Measurements from ENCODE around the gene WIPF3. TPM values are rescaled to one million over a fixed set of nuclear protein-coding genes. Genes with fewer than 3 reads are reported as not detected.
"Not testable (repeated sequence)": the region's sequence is repeated elsewhere in the genome, so short reads cannot be mapped to it uniquely, and the experiment has no call there.

The WIPF3 gene
- total RNA-seq, 1 experiment from 2014 or later: not detected

DNA sequence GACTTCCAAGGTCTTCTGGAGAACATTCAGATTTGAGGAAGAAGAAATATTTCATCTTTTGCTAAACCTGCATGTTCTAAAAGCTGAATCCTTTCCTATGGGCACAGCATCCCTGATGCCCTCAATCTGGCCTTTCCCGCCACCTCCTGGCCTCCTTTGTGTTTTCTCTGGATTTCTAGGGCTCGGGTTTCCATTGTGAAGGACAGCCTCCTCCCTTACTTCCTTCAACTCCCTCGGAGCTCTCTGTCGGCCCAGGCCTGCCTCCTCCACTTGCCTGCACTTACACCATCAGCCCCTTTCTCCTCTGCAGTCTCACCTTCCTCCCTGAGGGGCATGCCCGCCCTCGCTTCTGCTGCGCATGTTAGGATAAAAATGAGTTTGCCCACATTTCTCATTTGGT, 75.4 kb downstream of the WIPF3 start:
- DNase-seq (ENCODE audit: low read depth): no peak

DNA sequence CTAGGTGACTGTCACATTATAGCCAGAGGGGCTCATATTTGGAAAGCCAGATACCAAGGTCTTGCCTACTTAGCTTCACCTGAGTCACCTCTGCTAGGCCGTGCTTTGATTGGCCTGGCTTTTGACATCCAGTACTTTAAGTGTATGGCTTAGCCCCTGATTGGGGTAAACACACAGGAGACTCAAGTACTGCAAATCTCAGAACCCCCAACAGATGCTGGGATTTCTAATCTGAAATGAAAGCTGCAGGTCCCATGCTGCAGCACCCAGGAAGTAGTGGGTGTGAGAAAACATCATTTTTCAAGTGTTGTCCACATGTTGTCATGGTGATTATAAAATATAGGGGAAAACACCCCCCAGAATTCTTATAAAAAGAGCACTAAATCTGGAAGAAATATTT, 76.2 kb downstream of the WIPF3 start:
- DNase-seq (ENCODE audit: low read depth): no peak

DNA sequence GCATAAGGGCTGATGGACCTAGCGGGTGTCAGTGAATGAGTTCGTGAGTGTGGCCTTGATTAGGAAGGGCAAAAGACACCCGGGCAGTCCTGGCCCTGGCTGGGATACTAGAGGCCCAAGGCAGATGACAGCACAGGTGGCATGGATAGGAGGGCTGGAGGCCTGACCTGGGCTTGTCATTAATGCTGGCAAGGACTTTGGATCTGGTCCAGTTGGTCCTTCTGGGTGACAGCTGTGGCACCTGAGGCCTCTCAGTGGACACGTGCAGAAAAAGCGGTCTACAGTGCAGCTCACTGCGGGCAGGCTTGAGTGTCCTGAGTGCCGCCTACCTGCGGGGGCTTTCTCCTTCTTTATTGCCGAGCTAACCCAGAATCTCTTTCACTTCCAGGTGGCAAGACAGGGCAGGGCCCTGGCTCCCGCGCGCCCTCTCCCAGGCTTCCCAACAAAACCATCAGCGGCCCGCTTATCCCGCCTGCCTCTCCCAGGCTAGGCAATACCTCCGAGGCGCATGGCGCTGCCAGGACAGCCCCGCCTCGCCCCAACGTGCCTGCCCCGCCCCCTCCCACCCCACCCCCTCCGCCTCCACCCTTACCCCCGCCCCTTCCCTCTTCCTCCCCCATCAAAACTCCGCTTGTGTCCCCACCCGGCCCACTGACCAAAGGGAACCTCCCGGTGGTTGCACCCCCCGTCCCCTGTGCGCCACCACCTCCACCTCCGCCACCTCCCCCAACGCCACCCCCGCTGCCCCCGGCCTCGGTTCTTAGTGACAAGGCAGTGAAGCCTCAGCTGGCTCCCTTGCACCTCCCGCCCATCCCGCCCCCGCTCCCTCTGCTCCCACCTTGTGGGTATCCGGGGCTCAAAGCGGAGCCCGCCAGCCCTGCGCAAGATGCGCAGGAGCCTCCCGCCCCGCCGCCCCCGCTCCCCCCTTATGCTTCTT, 77.4 kb downstream of the WIPF3 start:
- DNase-seq (ENCODE audit: low read depth): no peak

DNA sequence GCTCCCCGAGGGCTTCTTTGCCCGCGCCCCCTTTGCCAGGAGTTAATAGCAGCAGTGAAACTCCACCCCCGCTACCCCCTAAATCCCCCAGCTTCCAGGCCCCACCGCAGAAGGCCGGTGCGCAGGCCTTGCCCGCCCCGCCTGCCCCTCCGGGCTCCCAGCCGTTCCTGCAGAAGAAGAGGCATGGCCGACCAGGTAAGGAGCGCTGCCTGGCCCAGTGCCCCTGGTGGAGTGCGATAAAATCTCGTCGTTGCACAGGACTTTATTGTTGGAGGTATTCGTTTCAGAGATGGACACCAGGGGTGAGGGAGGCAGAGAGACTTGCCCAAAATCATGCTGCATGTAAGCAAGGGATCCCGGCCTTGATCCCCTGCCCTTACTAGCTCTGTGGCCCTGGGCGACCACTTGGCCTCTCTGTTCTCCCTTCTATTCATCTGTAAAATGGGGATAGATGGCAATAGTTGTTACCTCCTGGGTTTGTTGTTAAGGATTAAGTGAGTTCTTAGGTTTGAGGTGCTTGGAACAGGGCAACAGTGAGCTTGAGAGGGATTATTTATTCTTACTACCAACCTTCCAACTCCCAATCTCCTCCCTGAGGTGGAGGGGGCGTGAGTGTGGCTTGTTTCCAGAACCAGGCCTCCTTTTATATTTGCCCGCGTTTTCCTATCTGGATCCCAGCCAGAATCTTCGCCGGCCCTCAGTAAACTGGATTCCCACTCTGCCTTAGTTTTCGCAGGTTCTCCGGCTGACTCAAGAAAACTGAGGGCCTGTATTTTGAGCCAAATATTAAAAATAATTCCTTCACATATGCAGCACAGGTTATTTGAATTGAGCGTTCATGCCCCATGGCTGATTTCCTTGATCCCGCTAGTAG, 78.3 kb downstream of the WIPF3 start:
- DNase-seq (ENCODE audit: low read depth): no peak

DNA sequence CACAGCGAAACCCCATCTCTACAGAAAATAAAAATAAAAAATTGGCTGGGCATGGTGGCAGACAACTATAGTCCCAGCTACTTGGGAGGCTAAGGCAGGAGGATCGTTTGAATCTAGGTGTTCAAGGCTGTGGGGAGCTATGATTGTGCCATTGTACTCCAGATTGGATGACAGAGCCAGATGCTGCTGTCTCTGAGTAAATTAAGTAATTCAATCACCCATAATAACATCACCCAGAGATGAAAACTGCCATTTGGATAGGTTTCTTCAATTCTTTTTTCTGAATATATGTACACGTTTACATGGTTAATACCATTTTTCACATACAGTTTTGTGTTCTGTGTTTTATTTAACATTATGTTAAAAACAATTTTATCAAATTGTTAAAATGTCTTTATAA, 79.3 kb downstream of the WIPF3 start:
- no peak for DNase-seq (ENCODE audit: low read depth)

DNA sequence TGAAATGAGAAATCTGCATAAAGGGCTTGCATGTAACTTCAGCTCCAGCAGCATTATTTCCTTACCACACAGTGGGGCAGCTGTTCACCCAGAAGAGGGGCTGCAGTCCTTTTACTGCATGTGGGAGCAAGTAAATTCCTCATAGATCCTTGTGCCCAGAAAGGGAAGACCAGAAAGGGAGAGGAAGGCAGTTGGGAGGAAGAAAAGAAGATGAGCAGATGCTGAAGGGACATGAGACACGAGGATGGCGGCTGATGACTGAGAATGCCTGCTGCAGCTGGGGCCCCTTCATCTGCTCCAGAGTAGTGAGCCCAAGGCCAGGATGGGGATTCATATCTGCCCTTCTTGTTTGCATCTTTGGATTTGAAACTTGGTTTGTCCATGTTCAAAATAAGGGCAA, 80.5 kb downstream of the WIPF3 start:
- no peak for DNase-seq (ENCODE audit: low read depth)

DNA sequence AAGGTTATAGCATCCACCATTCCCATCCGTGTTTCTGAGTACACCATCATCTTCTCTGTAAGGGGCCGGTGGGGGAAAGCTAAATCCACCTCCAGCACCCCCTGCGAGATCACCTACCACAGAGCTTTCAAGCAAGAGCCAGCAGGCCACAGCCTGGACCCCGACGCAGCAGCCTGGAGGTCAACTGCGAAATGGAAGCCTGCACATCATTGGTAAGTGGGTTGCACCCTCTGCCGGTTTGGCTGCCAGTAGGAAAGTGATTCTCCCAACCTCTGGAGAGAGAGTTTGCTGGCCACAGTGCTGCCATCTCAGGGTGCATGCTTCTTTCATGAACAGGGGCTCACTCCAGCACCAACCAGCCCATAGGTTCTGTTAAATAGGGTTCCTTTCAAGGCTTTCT, 81.7 kb downstream of the WIPF3 start:
- DNase-seq (ENCODE audit: low read depth): no peak

DNA sequence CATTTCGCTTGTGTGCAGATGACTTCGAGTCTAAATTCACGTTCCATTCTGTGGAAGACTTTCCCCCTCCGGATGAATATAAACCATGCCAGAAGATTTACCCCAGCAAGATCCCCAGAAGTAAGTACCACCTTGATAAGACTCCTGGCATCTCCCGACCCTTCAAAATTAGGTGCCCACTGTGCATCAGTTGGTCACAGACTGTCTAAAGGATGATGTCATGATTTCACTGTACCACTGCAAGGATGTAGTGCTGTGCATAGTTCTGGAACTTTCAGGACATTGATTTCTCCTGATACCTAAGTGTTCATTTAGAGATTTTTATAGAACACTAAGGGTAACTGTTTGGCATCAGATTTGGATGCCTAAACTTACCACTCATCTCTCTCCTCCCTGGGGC, 83.0 kb downstream of the WIPF3 start:
- DNase-seq (ENCODE audit: low read depth): no peak

DNA sequence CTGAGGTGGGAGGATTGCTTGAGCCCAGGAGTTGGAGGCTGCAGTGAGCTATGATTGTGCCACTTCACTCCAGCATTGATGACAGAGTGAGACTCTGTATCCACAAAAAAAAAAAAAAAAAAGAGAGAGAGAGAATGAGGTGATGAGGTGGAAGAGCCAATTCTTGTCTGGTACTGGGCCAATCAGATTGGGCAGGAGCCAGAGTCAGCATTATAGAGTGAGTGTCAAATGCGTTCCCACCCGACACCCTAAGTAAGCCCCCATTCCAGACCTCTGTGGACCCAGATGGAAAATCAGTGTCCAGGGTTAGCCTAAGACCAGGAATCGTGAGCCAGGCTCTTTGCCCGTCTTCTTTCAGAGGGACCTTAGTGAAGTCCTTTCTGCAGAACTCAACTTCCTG, 83.9 kb downstream of the WIPF3 start:
- DNase-seq (ENCODE audit: low read depth): no peak

DNA sequence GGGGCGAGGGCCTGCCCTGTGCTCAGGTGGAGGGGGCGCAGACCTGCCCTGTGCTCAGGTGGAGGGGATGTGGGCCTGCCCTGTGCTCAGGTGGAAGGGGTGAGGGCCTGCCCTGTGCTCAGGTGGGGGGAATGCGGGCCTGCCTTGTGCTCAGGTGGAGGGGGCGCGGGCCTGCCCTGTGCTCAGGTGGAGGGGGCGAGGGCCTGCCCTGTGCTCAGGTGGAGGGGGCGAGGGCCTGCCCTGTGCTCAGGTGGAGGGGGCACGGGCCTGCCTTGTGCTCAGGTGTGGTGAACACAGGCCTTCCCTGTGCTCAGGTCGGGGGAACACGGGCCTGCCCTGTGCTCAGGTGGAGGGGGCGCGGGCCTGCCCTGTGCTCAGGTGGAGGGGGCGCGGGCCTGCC, 84.5 kb downstream of the WIPF3 start:
- DNase-seq (ENCODE audit: low read depth): not testable (repeated sequence)

DNA sequence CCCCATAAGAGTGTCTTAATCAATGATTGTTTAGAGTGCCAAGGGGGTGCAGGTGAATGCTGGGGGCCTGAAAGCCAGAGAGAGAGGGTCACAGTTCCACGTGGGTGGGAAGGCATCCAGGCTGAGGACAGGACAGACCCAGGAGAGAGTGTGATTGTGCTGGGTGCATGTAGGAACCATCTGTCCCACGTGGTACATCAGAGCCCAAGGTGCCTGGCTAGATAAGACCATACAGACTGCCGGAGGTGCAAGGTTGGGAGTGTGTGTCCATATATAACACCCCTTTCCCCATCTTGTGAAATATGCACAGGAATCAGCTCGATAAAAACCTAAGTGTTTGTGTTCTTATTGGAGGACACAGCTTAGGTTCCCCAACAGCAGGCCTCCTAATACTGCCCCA, 85.5 kb downstream of the WIPF3 start:
- DNase-seq (ENCODE audit: low read depth): no peak

DNA sequence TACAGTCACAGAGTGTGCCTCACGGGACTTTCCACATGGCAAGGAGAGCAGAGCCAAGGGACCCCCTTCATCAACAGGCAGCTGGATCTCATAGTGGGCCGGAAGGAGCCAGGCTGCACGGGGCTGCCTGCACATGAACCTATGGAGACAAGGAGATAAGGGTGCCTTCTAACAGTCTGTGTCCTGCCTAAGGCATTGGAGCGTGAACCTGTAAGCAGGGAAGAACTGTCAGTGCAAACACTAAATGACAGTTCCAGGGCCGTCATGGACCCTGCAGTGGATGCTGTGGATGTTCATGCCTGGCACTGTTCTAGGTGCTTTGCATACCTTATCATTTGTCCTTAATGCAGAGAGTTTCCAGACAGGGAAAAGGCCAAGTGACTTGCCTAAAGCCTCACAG, 85.9 kb downstream of the WIPF3 start:
- DNase-seq (ENCODE audit: low read depth): no peak

DNA sequence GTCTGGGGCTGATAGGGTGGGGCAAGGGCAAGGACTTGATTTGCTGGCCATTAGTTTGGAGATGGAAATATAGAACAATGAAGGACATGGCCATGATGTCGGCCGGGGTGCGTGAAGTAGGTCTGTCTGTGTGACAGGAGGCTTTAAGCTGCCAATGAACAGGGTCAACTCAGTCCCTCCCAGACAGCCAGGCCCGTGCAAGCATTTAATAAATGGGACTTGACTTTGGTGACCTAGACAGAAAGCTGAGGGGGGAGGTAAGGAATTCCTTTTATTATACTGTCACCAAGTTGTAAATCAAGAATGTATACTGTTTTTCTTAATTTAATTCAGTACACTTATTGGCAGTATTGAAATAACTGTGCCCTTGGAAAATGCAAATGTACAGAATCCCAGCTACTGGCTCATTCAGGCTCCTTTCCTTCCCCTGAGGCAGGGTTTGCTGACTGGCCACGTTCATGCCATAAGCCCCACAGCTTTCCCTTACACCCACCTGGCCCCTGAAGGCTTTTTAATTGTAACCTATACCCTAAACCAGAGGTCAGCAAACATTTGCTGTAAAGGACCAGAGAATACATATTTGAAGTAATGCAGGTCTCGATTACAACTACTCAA, 87.2 kb downstream of the WIPF3 start:
- no peak for DNase-seq (ENCODE audit: low read depth)

DNA sequence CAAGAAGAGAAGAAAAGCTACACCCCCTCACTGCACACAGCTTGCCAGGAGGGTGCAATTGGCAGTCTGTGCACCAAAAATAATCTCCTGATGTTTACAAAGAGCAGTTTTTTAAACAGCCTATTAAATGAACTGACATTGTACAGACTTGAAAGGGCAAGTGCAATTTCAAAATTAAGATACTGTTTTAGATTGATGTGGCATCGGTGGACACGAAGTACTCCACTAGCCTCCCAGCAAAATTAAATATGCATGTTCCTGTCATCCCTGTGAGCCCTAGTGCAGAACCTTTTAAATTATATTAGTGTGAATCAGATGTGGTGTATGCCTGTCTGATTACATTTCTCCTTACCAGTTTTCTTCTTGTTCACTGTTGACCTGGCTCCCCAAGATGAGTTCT, 87.9 kb downstream of the WIPF3 start:
- DNase-seq (ENCODE audit: low read depth): no peak

DNA sequence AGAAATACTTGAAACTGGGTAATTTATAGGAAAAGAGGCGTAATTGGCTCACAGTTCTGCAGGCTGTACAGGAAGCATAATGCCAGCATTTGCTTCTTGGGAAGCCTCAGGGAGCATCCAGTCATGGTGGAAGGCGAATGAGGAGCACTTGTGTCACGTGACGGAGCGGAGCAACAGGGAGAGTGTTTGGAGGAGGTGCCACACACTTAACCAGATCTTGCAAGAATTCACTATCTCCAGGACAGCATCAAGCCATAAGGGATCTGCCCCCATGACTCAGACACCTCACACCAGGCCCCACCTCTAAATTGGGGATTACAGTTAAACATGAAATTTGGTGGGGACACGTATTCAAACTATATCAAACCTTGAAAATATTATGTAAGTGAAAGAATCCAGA, 89.3 kb downstream of the WIPF3 start:
- DNase-seq (ENCODE audit: low read depth): no peak

DNA sequence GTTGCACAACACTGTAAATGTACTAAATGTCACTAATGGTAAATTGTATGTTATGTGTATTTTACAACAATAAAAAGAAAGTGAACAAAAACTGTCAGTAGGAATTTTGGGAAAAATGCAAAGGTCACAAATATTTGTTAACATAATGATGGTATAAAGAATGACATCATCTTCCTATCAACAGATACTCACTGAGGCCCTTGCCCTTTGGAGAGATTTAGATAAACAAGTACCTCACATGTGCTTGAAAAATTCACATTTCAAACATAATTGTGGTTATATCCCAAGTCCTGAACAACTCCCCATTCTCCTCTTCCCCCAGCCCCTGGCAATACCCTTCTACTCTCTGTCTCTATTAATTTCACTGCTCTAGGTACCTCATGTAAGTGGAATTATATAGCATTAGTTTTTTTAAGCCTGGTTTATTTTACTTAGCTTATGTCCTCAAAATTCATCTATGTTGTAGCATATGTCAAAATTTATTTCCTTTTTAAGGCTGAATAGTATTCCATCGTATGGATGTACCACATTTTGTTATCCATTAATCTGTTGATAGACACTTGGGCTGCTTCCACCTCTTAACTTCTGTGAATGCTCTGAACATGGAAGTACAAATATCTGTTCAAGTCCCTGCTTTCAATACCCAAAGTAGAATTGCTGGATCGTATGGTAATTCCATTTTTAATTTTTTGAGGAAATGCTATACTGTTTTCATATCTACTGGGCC, 90.5 kb downstream of the WIPF3 start:
- DNase-seq (ENCODE audit: low read depth): peak; percentile 54

DNA sequence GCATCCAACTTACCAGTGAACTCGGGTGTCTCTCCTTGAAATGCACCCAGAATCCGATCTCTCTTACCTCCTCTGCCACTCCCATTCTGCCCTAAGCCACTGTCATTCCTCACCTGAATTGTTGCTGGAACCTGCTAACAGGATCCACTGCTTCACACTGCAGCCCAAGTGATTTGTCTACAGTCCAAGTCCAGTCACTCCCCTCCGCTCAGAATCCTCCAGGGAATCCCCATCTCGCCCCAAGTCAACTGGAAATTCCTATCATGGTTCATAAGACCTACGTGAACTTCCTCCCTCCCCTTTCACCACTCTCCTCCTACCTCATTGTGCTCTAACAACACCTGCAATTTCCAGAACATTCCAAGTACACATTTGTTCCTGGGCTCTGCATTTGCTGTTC, 92.0 kb downstream of the WIPF3 start:
- DNase-seq (ENCODE audit: low read depth): peak; percentile 33

DNA sequence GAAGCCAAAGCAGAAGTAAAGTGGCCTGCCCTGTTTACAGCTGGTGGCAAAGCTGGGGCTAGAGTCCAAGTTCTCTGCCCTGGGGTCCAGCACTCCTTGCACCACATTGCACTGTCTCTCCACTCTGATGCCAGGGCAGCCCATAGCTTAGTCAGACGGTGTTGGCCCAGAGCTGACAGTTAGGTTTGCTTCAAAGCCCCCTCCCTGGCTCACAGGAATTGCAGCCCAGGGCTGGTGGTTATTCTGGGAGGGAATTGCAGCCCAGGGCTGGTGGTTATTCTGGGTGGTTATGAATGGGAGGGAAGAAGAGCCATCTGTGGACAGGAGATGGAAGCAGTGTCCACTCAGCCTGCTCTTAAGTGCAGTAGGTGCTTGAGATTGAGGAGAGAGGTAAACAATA, 94.4 kb downstream of the WIPF3 start:
- no peak for DNase-seq (ENCODE audit: low read depth)

DNA sequence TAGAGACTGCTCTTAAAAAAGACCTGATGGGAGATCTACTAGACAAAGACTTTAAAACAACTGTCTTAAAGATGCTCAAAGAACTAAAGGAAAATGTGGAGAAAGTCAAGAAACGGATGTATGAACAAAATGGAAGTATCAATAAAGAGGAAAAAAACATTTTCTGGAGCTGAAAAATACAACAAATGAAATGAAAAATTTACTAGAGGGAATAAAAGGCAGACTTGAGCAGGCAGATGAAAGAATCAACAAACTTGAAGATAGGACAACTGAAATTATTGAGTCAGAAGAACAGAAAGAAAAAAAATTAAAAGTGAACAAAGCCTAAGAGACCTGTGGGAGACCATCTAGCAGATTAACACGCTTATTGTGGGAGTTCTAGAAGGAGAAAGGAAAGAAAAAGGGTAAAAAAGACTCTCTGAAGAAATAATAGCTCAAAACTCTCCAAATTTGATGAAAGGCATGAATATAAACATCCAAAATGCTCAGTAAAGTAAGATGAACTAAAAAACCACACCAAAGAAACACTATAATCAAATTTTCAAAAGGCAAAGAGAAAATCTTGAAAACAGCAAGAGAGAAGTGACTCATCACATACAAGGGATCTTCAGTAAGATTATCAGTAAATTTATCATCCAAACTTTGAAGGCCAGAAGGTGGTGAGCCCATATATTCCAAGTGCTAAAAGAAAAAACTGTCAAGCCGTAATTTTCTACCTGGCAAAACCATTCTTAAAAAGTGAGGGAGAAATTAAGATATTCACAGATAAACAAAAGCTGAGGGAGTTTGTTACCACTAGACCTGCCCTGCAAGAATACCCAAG, 100.1 kb downstream of the WIPF3 start:
- no peak for DNase-seq (ENCODE audit: low read depth)

DNA sequence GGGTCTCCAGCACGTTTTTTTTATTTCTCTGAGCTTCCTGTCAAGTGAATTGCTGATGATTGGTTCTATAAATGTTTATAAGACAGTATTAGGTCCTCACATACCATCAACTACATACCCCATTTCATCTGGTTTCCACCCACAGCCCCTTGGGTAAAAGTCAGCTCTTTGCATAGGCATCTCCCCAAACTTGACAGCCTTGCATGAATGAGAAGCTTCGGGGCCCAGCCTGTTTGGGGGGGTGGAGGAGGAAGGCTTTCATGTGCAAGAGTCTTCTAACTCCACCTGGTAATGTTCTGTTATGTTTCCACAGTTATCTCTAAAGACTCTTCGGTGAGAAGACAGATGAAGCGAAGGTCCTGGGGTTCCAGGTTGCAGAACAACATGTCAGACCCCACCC, 107.9 kb downstream of the WIPF3 start:
- DNase-seq (ENCODE audit: low read depth): no peak
